Endothelial cell of hepatic sinusoid (primary cell): Measurements from ENCODE around the gene FTCDNL1.

Experiments
- in situ Hi-C: cut with HindIII; loops from 2 replicates; pipeline ENCODE4 v1.10.0; 2017; ENCODE audit warnings: low sequenced_read_pairs

FTCDNL1 gene

GRCh38 chr2:199744260-199744659, 106.7 kb downstream of the FTCDNL1 start:
- in situ Hi-C loops, result loop anchor here (25.0 kb wide), 1 partner anchor 1432 kb away; no protein-coding TSS in a partner anchor

- in situ Hi-C loops, result loop anchor here (25.0 kb wide), 1 partner anchor 1431 kb away; no protein-coding TSS in a partner anchor
Measured at GRCh38 chr2:199743415-199744120, 107.4 kb downstream of the FTCDNL1 start.

DNA sequence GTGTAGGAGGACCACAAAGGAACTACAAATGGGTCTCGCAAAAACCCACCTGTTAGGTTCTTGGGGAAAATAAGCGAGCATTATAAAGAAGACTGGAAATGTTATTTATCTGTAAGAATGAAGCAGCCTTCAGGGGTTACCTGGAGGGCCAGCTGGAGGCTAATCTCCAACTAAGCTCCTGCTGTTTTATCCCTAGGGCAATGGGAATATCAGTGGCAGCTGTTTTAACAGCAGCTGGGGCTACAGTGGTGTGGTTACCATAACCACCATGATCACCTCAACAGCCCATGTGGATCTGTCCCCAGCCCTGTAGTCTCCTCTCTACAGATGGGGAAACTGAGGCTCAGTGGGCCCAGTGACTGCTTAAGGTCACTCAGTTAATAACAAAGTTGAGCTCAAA, 108.1 kb downstream of the FTCDNL1 start:
- in situ Hi-C loops, result loop anchor here (25.0 kb wide), 1 partner anchor 1431 kb away; no protein-coding TSS in a partner anchor

GRCh38 chr2:199740111-199740428, 110.9 kb downstream of the FTCDNL1 start:
- in situ Hi-C loops, result loop anchor here (25.0 kb wide), 1 partner anchor 1428 kb away; no protein-coding TSS in a partner anchor

GRCh38 chr2:199739413-199740110, 111.4 kb downstream of the FTCDNL1 start:
- in situ Hi-C loops, result loop anchor here (25.0 kb wide), 1 partner anchor 1427 kb away; no protein-coding TSS in a partner anchor

- in situ Hi-C loops, result loop anchor here (25.0 kb wide), 1 partner anchor 1427 kb away; no protein-coding TSS in a partner anchor
Measured at GRCh38 chr2:199738727-199739412, 112.1 kb downstream of the FTCDNL1 start.

GRCh38 chr2:199734651-199735050, 116.3 kb downstream of the FTCDNL1 start:
- in situ Hi-C loops, result loop anchor here (25.0 kb wide), 1 partner anchor 1422 kb away; no protein-coding TSS in a partner anchor

GRCh38 chr2:199734011-199734410, 117.0 kb downstream of the FTCDNL1 start:
- in situ Hi-C loops, result loop anchor here (25.0 kb wide), 1 partner anchor 1422 kb away; no protein-coding TSS in a partner anchor

DNA sequence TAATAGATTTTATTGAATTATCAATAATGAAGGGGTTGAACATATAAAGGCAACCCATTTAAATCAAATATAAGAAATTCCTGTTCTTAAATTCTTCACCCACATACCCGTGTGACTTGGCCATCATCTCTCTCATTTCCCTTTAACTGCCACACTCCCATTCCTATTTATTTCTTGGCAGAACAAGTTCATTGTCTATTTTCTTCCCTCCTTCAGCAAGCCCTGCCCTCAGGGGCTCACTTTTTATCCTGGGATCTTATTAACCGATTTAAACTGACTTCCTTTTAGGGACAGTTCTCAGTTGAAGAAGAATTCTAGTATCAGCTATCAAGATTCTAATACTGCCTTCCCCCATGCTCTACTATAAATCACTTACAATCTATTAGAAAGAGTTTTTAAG, 123.2 kb downstream of the FTCDNL1 start:
- in situ Hi-C loops, result loop anchor here (25.0 kb wide), 1 partner anchor 1416 kb away; no protein-coding TSS in a partner anchor

DNA sequence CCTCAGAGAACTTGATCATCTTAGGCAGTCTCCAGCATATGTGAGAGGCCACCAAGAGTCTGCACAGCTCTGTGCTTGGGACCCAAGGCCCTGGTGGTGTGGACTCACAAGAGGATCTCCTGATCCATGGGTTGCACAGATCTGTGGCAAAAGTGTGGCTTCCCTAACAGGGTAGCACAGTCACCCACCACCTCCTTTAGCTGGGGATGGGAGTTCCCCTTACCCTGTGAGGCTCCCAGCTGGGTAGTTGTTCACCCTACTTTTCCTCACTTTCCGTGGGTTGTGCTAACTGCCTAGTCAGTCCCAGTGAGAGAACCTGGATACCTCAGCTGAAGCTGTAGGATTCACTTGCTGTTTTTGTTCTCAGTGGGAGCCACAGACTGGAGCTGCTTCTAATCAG, 123.7 kb downstream of the FTCDNL1 start:
- in situ Hi-C loops, result loop anchor here (25.0 kb wide), 1 partner anchor 1415 kb away; no protein-coding TSS in a partner anchor

GRCh38 chr2:199718074-199718473, 132.9 kb downstream of the FTCDNL1 start:
- in situ Hi-C loops, result no loop called here

DNA sequence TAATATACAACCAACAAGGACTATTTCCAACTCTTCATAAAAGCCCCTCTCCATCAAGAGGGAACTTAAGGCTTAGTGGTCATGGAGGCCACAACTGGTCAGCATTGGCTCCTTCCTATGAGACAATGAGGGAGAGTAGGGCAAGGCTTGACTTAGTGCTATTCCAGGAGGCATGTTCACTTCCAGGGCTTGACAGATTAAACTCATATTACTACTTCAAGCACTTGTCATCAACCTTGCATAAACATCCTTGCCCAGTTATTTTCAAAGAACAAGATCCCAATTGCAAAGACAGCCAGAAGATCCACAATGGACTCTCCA, 133.4 kb downstream of the FTCDNL1 start:
- in situ Hi-C loops, result no loop called here

- in situ Hi-C loops, result no loop called here
Measured at GRCh38 chr2:199716807-199717586, 134.0 kb downstream of the FTCDNL1 start.

DNA sequence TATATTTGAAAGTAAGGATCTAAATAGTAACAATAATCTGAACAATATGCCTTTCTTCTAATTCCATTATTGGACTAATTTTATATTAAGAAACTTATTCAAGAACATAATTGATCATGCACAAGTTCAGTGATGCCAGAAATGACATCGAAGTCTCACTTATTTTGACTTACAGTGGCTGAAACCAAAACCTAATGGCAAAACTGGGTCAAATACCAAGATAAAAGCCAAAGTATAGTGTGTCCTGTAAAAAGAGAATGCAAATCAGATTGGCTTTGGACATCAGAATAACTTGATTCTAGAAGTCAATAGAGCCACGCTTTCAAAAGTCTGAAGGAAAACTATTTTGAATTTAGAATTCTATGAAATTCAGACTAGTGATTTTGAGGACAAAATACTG, 137.2 kb downstream of the FTCDNL1 start:
- in situ Hi-C loops, result no loop called here

DNA sequence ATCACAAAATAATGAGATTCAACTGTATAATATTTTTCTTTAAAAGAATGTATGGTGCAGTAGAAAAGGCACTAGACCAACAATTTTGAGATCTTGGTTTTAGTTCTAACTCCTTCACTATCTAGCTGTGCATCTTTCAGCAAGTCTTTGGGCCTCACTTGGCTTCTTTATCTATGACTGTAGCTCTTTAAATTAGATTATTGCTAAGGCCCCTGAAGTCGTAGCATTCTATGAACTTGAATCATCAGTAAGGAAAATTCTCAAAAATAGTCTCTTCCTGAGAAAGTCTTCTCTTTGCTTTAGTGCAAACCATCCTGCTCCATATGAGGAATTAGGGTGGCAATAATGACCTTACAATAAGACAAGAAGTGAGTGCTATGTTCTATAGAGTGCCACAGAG, 140.4 kb downstream of the FTCDNL1 start:
- in situ Hi-C loops, result no loop called here
